ENCODE results near the gene FAM240B. TPM values are rescaled to one million over a fixed set of nuclear protein-coding genes. Genes with fewer than 3 reads are reported as not detected.

The FAM240B gene
- total RNA-seq, 1 experiment from 2014 or later: not detected

- DNase-seq: no peak
- H3K9ac ChIP-seq (ENCODE audit: extremely low read depth, insufficient read length, low read length): no peak overlapping the region
- H3K56ac ChIP-seq (ENCODE audit: insufficient read length, low read depth, low read length): no peak overlapping the region
- H2BK5ac ChIP-seq (ENCODE audit: insufficient read length, low read length): no peak overlapping the region
- no peak overlapping the region for H3K14ac ChIP-seq (ENCODE audit: insufficient read depth, low read length)
- H3K4ac ChIP-seq (ENCODE audit: low read depth, low read length): no peak overlapping the region
- H3T11ph ChIP-seq (ENCODE audit: low read length): no peak overlapping the region
- H2BK20ac ChIP-seq (ENCODE audit: low read depth, low read length, poor library complexity, severe bottlenecking): no peak overlapping the region
- no peak for TF ChIP-seq CTCF (conservative IDR thresholded peaks at IDR 0.05)
- no CpG with 5 or more reads among the region's 7 CpGs for WGBS (ENCODE audit: extremely low coverage, insufficient read length, low lambda C conversion rate)
- H4K91ac ChIP-seq (ENCODE audit: insufficient read length, low read depth, low read length): no peak overlapping the region
- H2AK5ac ChIP-seq (ENCODE audit: insufficient read length, low read length): no peak overlapping the region
- Mint-ChIP-seq H3K27ac (no peak overlapping the region), H3K4me1 (no peaks in the 10 kb centered on the region), H3K36me3 (ENCODE audit: insufficient read depth in 1 of 3, low read depth in 3 of 3) (no peaks in the 10 kb centered on the region), H3K4me3 (no peak overlapping the region), H3K9me3 (peaks cover 0 to 2% of the 10 kb centered on the region in 2 experiments; a peak in 1 of 5 replicates), H3K27me3 (ENCODE audit: low read depth) (no peaks in the 10 kb centered on the region; the same call in 1 of the 2 replicates)
- no peaks in the 10 kb centered on the region for H3K27me3 ChIP-seq (ENCODE audit: insufficient read depth, low read length)
- H4K5ac ChIP-seq (ENCODE audit: insufficient read length, low read depth, low read length): no peak overlapping the region
- no peaks in the 10 kb centered on the region for H3K79me1 ChIP-seq (ENCODE audit: insufficient read depth, low read depth, low read length, poor library complexity, severe bottlenecking)
- H4K20me1 ChIP-seq (ENCODE audit: control insufficient read depth, insufficient read depth, insufficient read length): no peaks in the 10 kb centered on the region
- H3K18ac ChIP-seq (ENCODE audit: insufficient read length, low read depth, low read length): no peak overlapping the region
- no peaks in the 10 kb centered on the region for H3K4me1 ChIP-seq (ENCODE audit: insufficient read depth, low read length)
- no peak overlapping the region for H4K8ac ChIP-seq (replicated peaks; ENCODE audit: insufficient read length, low read depth, low read length)
- H2BK120ac ChIP-seq (ENCODE audit: low read depth, low read length, poor library complexity, severe bottlenecking): no peak overlapping the region
- H3K27ac ChIP-seq (ENCODE audit: insufficient read length, low read depth, low read length): no peak overlapping the region
- no peaks in the 10 kb centered on the region for H3K9me3 ChIP-seq (ENCODE audit: control insufficient read depth, low read depth, low read length)
- no peak overlapping the region for H3K23ac ChIP-seq (ENCODE audit: insufficient read length, low read depth, low read length)
- H3K4me2 ChIP-seq (ENCODE audit: insufficient read depth, insufficient read length, low read length): no peak overlapping the region
- no peaks in the 10 kb centered on the region for H3K79me2 ChIP-seq (ENCODE audit: insufficient read depth, low read length)
- H2AFZ ChIP-seq (ENCODE audit: low read length): no peak overlapping the region
- H2BK15ac ChIP-seq (ENCODE audit: low read depth, low read length): no peak overlapping the region
- no peaks in the 10 kb centered on the region for H3K23me2 ChIP-seq (ENCODE audit: insufficient read length, low read depth, low read length, poor library complexity, severe bottlenecking)
- no peak overlapping the region for H2BK12ac ChIP-seq (ENCODE audit: insufficient read length, low read depth, low read length)
Measured at GRCh38 chr9:38733503-38733902, 13.6 kb upstream of the FAM240B start.
